Right lobe of liver (tissue), 6 donors: ENCODE results near the gene AKAP11. TPM values are rescaled to one million over a fixed set of nuclear protein-coding genes. Genes with fewer than 3 reads are reported as not detected.
A peak's percentile ranks its signal among the peaks of the same experiment; 100 is the strongest.

Experiments
- ATAC-seq, 4 donors: fragments of 200-7000 bp; cut with Tn5 transposase; one replicate each; pipeline ENCODE4 v1.9.1; 2020; ENCODE audit warnings: mild to moderate bottlenecking in 4 of 4, moderate library complexity in 4 of 4
- DNase-seq, 3 donors: peaks; one replicate each; pipeline ENCODE4 v3.0.0-alpha.2; 2020
- H3K27ac ChIP-seq, 3 donors: fragments of 200-600 bp; one replicate each; pipeline ENCODE4 v1.8.0; 2022
- H3K27me3 ChIP-seq, 2 donors: fragments of 200-600 bp; one replicate each; pipeline ENCODE4 v1.8.0; 2022
- H3K36me3 ChIP-seq, 4 donors: fragments of 200-600 bp; sonication (generic) in 1 of 4; one replicate each; pipeline versions ENCODE4 v1.5.1 to v1.8.0; 2017 to 2022; ENCODE audit warnings: control low read depth in 1 of 4
- H3K4me1 ChIP-seq, 4 donors: fragments of 200-600 bp; sonication (generic) in 1 of 4; one replicate each; pipeline versions ENCODE4 v1.5.1 to v1.8.0; 2017 to 2022; ENCODE audit warnings: control low read depth in 1 of 4
- H3K4me3 ChIP-seq, 3 donors: fragments of 200-600 bp; one replicate each; pipeline ENCODE4 v1.8.0; 2022
- H3K9me3 ChIP-seq, 4 donors: fragments of 200-600 bp; sonication (generic) in 1 of 4; one replicate each; pipeline versions ENCODE4 v1.5.1 to v1.8.0; 2017 to 2022; ENCODE audit warnings: control low read depth in 1 of 4
- POLR2A ChIP-seq: fragments of 450-650 bp; IDR thresholded peaks from one replicate; pipeline ENCODE4 v1.6.1; 2017; ENCODE audit warnings: antibody characterized with exemption, mild to moderate bottlenecking
- WGBS: methylation state at CpG from one replicate; pipeline ENCODE4 v1.1.6; 2018; ENCODE audit warnings: low coverage, low lambda C conversion rate; ENCODE audit not compliant: insufficient coverage; ENCODE audit errors: missing lambda C conversion rate; 5-methylcytosine and 5-hydroxymethylcytosine counted together
- intact Hi-C, 2 donors: fragments of 100-400 bp; cut with DNase I; formaldehyde crosslinking; loops; one replicate each; pipeline versions ENCODE4 v1.11.2 to v1.14.1; 2022
- total RNA-seq, 6 experiments: library from RNA; depleted of rRNA in 2 of 6; stranded (reverse); fragments of >200 nt in 2 of 6; fragmentation: NEBNext Ultra II Directional in 3 of 6; extraction: Animal tissue kit (Norgen Biotek cat#: 25700) in 3 of 6; gene quantifications; one replicate each; pipeline versions ENCODE4 v1.1.0 to v1.2.4, GENCODE V29; 2016 to 2023
- TF ChIP-seq, protein P1 (sequence below), 4 donors: fragments of 200-600 bp in 3 of 4; fragments of 450-650 bp in 1 of 4; IDR thresholded peaks; one replicate each; pipeline versions ENCODE4 v1.5.1 to v1.8.0; 2016 to 2022; ENCODE audit warnings: antibody characterized with exemption in 4 of 4, mild to moderate bottlenecking in 2 of 4
- donor health status: DM: no; HTN: yes; CAD: no.
- donor health status: DM: no; HTN: no; CAD: no.
- donor health status: DM: no; HTN: no; CAD: no.
- donor health status: DM: no; HTN: yes; CAD: no.
- donor health status: DM: no; HTN: yes; CAD: no.

AKAP11 gene
- total RNA-seq, 6 experiments from 2014 or later = 8.5 to 13.8 (median 12.1) TPM

GRCh38 chr13:42271337-42272114, 426 bp upstream of the AKAP11 start:
- H3K27ac ChIP-seq = peak overlapping the region; percentile 83 to 88 (median 84)
- 8% methylated on average over 23 of the region's 57 CpGs for WGBS
- H3K9me3 ChIP-seq = no peaks in the 10 kb centered on the region
- intact Hi-C loops = no loop called here
- ATAC-seq (peak; percentile 94 to 96 (median 95)), DNase-seq (peak; percentile 91 to 97 (median 96))
- no peaks in the 10 kb centered on the region for H3K36me3 ChIP-seq
- no peaks in the 10 kb centered on the region for H3K27me3 ChIP-seq
- TF ChIP-seq, protein P1, sequence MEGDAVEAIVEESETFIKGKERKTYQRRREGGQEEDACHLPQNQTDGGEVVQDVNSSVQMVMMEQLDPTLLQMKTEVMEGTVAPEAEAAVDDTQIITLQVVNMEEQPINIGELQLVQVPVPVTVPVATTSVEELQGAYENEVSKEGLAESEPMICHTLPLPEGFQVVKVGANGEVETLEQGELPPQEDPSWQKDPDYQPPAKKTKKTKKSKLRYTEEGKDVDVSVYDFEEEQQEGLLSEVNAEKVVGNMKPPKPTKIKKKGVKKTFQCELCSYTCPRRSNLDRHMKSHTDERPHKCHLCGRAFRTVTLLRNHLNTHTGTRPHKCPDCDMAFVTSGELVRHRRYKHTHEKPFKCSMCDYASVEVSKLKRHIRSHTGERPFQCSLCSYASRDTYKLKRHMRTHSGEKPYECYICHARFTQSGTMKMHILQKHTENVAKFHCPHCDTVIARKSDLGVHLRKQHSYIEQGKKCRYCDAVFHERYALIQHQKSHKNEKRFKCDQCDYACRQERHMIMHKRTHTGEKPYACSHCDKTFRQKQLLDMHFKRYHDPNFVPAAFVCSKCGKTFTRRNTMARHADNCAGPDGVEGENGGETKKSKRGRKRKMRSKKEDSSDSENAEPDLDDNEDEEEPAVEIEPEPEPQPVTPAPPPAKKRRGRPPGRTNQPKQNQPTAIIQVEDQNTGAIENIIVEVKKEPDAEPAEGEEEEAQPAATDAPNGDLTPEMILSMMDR (IDR thresholded peaks at IDR 0.05) = no peak
- TF ChIP-seq POLR2A = no peak
- peak overlapping the region; percentile 93 to 96 (median 94) for H3K4me3 ChIP-seq
- H3K4me1 ChIP-seq = peaks cover 0 to 8% (median 0%) of the 10 kb centered on the region in 4 donors

GRCh38 chr13:42272804-42273175, 838 bp downstream of the AKAP11 start:
- Histone ChIP-seq H3K27me3 (no peaks in the 10 kb centered on the region), H3K27ac (peak overlapping the region in 2 of 3 donors; percentile 83 to 84), H3K9me3 (no peaks in the 10 kb centered on the region), H3K36me3 (no peaks in the 10 kb centered on the region), H3K4me1 (peaks cover 0 to 8% (median 0%) of the 10 kb centered on the region in 4 donors), H3K4me3 (peak overlapping the region; percentile 93 to 96 (median 94))
- intact Hi-C loops = no loop called here
- 12% methylated on average over 4 of the region's 4 CpGs for WGBS
- TF ChIP-seq, protein P1 (IDR thresholded peaks at IDR 0.05) = no peak
- DNase-seq (no peak), ATAC-seq (no peak)

DNA sequence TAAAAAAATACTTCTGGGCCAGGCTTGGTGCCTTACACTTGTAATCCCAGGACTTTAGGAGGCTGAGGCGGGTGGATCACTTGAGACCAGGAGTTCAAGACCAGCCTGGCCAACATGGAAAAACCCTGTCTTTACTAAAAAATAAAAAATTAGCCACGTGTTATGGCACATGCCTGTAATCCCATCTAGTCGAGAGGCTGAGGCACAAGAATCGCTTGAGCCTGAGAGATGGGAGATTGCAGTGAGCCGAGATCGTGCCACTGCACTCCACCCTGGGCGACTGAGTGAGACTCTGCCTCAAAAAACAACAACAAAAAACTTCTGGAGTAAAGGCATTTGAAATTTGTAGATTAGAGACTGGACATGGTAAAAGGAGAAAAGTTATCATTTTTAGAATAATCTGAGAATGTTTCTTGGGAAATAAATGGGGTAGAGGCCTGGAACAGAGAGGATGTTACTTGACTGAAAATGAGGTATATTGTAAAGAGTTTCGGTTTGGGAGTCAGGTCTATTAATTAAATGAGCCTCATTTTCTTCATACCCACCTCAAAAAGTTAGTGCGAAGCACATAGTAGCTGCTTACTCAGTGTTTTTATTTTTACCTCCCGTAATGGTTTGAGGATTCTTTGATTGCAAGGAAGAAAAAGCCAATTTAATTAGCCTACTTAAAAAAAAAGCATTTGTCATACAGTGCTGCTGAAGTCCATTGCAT, 2.6 kb downstream of the AKAP11 start:
- TF ChIP-seq, protein P1 (IDR thresholded peaks at IDR 0.05) = no peak
- Histone ChIP-seq H3K4me3 (no peak overlapping the region), H3K9me3 (no peaks in the 10 kb centered on the region), H3K36me3 (no peaks in the 10 kb centered on the region), H3K27ac (no peak overlapping the region), H3K27me3 (no peaks in the 10 kb centered on the region), H3K4me1 (peaks cover 0 to 8% (median 0%) of the 10 kb centered on the region in 4 donors)
- intact Hi-C loops = no loop called here
- 86% methylated on average over 10 of the region's 10 CpGs for WGBS
- DNase-seq (no peak), ATAC-seq (no peak)

DNA sequence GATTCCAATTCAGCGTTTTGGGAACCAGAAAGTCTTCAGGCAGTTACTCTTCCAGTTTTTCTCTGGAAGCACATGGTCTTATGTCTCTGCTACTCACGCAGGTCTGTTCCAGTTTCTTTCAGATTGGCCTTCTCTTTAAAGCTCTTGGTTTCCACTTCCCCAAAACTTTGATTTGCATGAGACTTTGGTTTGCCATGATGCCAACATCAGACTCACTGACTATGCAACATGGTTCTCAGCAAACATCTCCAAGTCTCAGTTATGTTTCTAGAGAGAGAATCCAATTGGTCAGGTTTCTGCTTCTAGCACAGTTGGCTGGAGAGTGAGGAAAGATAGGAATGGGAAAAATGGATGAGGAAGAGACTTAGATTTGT, 3.1 kb downstream of the AKAP11 start:
- Histone ChIP-seq H3K9me3 (no peaks in the 10 kb centered on the region), H3K4me3 (no peak overlapping the region), H3K4me1 (peaks cover 0 to 8% (median 0%) of the 10 kb centered on the region in 4 donors), H3K27me3 (no peaks in the 10 kb centered on the region), H3K36me3 (no peaks in the 10 kb centered on the region), H3K27ac (no peak overlapping the region)
- DNase-seq = no peak
- WGBS = 71% methylated on average over 2 of the region's 2 CpGs
- ATAC-seq = no peak
- intact Hi-C loops = no loop called here
- no peak for TF ChIP-seq POLR2A
- TF ChIP-seq, protein P1 (IDR thresholded peaks at IDR 0.05) = no peak
